GM19023 (cell line): ENCODE data around the gene ETFB.

Experiments used
- ATAC-seq: cut with Tn5 transposase; IDR thresholded peaks from one replicate; pipeline ENCODE4 v1.9.1; 2021; ENCODE audit warnings: mild to moderate bottlenecking, moderate library complexity; ENCODE audit not compliant: unreplicated experiment

Gene ETFB

DNA sequence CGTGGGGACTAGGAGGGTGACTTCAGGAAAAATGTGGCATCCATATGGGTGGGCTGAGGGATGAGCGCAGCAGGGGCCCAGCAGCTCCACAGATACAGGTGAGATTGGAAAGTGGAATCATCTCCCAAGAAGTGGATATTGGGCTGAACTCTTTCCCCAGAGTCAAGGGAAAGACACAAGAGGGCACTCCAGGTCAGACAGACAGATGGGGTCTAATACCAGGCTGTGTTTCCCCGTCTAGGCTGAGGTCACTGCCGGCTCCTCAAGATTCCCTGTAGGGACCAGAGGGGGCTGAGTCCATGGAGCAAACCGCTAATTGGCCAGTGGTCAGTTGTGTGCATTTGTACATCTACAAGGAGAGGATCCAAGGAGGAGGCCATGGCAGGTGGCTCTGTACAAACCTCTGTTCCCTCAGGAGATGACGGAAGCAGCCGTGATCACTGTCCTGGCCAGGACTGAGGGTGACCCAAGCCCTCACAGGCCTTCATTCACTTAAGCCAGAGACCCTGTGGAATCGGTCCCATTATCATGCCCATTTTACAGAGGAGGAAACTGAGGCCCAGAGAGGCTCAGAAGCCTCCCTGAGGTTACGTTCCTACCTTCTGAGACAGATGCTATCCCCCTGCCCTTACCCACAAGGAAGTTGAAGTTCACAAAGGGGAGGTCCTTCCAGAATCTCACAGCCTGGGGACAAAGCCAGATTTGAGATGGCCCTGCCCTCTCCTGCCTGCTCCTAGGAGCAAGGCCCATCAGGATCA lies 69.7 kb downstream of the ETFB start:
- no peak for ATAC-seq

DNA sequence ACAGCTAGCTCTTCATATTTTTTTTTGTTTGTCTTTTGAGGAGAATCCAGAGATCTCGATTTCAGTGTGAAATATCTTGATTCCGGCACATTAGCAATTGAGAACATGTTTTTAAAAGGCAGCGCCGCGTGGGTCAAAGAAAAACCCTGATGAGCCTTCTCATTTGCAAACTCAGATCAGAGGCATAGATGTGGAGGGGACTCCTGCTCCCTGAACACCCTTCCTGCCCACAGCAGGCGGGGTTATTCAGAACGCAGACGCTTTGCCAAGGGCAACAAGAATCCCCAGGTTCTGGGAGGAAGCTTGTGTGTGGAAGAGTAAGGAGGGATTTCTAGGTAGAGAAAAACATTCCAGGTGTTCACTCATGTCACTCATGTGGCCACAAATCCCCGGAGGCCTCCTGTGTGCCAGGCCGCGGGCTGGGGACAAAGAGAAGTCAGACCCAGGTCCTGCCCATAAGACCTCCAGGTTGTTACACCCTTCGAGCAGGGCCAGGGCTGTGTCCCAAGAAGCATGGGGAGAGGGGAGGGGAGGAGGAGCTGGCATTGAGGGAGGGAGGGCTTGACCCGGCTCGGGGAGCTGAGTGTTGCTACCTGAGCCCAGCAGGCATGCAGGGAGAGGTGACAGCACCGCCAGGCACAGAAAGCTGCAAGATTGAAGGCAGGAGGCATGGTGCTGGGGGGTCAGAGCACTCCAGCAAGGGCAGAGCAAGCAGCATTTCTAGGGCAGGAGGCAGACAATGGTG lies 70.6 kb downstream of the ETFB start:
- no peak for ATAC-seq
